GM18526 (cell line): ENCODE measurements around the gene PTPRN2.

Experiments
- POLR2A ChIP-seq: IDR thresholded peaks from 3 replicates; pipeline ENCODE4 v1.6.1; 2011; ENCODE audit not compliant: insufficient read length; ENCODE audit errors: extremely low read depth

Gene PTPRN2

GRCh38 chr7:158415316-158415715 is 172.3 kb downstream of the PTPRN2 start:
- no peak for TF ChIP-seq POLR2A

GRCh38 chr7:158414486-158414961 is 173.1 kb downstream of the PTPRN2 start:
- TF ChIP-seq POLR2A = no peak

DNA sequence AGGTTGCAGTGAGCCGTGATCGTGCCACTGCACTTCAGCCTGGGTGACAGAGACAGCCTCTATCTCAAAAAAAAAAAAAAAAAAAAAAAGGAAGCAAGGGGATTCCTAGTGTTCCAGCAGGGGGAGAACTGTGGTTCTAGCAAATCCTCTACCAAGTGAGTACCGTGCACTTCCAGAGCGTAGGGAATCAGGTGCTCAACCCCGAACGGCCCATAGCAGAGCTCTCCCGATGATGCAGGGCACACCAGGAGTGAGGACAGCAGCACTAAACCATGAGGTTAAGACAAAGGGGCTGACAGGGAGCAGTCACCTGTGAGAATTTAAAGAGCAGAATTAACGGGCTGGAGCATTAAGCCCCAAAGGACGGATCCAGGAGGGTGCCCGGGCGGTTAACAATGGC is 173.6 kb downstream of the PTPRN2 start:
- no peak for TF ChIP-seq POLR2A

GRCh38 chr7:158411232-158411950 is 176.2 kb downstream of the PTPRN2 start:
- no peak for TF ChIP-seq POLR2A

GRCh38 chr7:158410720-158411119 is 176.9 kb downstream of the PTPRN2 start:
- TF ChIP-seq POLR2A = no peak

DNA sequence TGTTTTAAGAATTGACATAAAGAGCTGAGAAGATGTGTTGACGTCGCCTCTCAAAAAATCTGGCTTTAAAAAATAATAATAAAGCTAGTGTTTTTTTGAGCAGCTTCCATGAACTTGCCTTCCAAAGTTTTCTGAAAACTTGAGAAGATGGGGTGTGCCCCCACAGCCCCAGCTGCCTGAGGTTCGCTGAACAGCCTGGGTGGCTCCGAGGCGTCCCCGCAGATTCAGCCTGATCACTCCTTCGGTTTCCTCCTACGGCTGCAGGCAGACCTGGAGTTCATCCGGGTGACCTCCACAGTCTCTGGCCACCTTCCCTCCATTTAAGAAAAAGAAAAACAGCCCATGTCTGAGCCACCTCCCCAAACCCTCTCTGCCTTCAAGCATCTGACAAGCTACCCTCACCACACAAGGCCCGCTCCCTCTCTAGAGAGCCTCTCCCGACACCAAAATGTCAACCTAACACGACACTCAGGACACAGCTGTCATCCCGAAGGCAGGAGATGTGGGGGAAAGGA is 177.8 kb downstream of the PTPRN2 start:
- no peak for TF ChIP-seq POLR2A

DNA sequence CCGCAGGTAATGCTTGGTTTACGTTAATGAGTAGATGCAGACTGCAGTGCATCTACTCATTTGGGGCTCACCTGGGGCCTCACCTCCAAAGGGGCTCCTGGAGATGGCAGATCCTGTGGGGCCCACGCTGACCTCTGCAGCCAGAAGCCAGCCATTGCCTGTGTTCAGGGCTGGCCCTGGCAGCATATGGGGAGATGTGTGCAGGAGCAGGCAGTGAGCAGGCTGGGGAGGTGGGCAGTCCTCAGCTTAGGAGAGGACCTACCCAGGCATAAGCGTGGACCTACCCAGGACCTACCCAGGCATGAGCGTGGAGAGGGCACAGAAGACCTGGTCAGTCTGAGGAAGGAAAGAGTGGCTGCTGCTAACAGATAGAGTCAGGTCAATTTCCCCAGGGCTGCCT is 178.5 kb downstream of the PTPRN2 start:
- no peak for TF ChIP-seq POLR2A

- no peak for TF ChIP-seq POLR2A
These were observed 179.2 kb downstream of the PTPRN2 start for GRCh38 chr7:158408318-158408920.

DNA sequence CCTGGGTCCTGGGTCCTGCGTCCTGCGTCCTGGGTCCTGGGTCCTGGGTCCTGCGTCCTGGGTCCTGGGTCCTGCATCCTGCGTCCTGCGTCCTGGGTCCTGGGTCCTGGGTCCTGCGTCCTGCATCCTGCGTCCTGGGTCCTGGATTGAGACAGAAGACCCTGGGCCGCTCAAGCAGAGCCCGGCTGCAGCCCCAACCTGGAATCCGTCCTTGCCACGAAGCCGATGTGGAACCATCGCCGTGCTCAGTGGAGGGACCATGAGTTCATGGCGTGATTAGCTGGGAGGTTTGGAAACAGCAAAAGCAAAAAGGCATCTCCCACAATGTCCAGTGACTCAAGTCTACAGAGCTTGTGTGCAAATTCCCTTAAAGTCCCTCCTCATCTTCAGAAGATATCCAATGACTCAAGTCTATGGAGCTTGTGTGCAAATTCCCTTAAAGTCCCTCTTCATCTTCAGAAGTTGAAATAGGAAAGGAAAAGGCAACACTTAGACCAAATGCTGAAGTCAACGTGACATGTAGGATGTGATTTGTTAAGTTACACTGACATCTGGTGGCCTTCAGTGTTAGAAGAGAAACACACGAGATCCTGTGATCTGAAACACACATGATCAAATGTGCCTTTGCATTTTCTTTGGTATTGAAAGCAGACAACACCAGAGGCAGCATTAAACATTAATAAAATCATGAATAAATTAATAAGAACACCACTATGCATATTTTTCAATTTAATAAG is 179.9 kb downstream of the PTPRN2 start:
- TF ChIP-seq POLR2A = no peak

GRCh38 chr7:158406801-158407200 is 180.8 kb downstream of the PTPRN2 start:
- no peak for TF ChIP-seq POLR2A

DNA sequence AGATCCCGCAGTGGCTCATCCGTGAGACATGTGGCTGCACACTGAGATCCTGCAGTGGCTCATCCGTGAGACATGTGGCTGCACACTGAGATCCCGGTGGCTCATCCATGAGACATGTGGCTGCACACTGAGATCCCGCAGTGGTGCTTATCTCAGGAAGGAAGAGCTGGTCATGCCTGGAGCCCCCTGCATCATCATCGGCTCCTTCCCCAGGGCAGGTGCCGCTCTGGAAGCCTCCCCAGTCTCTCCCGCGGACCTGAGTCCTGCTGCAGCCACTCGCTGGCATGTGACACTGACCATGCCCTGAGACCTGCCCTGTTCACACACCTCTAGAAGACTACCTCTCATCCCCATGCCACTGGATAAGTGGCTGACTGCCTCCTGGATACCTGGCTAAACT is 181.3 kb downstream of the PTPRN2 start:
- TF ChIP-seq POLR2A = no peak

DNA sequence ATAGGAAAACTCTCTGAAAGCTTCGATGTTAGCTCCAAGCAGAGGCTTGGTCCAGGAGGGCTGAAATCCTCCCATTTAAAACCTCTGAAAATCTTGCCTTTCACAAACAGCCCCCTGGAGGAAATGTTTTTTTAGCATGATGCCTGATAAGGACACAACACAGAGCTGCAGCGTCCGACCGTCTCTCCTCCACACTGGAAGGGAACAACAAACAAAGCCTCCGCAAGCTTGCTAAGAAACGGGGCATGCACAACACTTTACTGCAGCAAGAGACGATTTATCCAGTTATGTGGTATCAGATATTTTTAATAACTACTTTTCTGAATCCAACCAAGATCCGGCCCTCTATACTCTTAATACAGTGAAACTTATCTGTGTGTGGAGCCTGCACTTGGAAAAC is 182.3 kb downstream of the PTPRN2 start:
- TF ChIP-seq POLR2A = no peak

GRCh38 chr7:158404031-158404761 is 183.4 kb downstream of the PTPRN2 start:
- TF ChIP-seq POLR2A = no peak

GRCh38 chr7:158403013-158403821 is 184.4 kb downstream of the PTPRN2 start:
- TF ChIP-seq POLR2A = no peak

- TF ChIP-seq POLR2A = no peak
These were observed 185.2 kb downstream of the PTPRN2 start for GRCh38 chr7:158402471-158402870.

GRCh38 chr7:158401826-158402225 is 185.8 kb downstream of the PTPRN2 start:
- no peak for TF ChIP-seq POLR2A
